ENCODE measurements around the gene NUP43. TPM values are rescaled to one million over a fixed set of nuclear protein-coding genes. Genes with fewer than 3 reads are reported as not detected.
"Not testable (repeated sequence)": the region's sequence is repeated elsewhere in the genome, so short reads cannot be mapped to it uniquely, and the experiment has no call there.

The NUP43 gene
- total RNA-seq, 1 donor from 2014 or later: 23.9 TPM

- not testable (repeated sequence) for DNase-seq
Measured at GRCh38 chr6:149749082-149749593, 2.8 kb upstream of the NUP43 start.

DNA sequence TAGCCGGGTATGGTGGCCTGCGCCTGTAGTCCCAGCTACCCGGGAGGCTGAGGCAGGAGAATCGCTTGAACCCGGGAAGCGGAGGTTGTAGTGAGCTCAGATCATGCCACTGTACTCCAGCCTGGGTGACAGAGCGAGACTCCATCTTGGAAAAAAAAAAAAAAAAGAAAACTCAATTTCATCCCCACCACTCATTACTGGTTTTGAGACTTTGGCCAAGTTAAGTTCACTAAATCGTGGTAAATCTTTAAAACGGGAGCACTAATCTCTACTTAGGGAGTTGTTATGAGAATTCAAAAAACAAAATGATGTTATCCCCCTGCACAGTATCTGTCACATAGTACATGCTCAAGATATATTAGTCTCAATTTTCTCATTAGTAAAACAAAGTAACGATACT, 1.1 kb downstream of the NUP43 start:
- not testable (repeated sequence) for DNase-seq

- DNase-seq: no peak
Measured at GRCh38 chr6:149734915-149735314, 11.4 kb downstream of the NUP43 start.

DNA sequence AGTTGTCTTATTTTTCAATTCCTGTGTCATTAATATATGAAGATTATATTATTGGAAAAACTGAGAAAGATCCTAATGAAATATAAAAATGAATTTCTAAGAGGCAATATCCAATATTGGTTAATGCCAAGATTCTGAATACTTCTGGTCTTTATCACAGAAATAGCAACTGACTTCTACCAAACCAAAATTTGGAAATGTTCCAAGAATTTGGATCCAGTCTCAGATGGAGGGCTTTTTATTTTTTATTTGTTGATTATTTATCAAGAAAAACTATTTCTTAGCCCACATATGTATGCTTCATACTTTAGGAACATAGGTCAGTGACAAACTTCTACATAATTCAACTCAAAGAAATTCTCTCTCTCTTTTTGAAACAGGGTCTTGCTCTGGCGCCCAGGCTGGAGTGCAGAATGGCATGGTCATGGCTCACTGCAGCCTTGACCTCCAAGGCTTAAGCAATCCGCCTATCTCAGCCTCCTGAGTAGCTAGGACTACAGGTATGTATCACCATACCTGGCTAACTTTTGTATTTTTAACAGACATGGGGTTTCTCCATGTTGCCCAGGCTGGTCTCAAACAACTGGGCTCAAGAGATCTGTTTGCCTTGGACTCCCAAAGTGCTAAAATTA, 13.1 kb downstream of the NUP43 start:
- DNase-seq: no peak

DNA sequence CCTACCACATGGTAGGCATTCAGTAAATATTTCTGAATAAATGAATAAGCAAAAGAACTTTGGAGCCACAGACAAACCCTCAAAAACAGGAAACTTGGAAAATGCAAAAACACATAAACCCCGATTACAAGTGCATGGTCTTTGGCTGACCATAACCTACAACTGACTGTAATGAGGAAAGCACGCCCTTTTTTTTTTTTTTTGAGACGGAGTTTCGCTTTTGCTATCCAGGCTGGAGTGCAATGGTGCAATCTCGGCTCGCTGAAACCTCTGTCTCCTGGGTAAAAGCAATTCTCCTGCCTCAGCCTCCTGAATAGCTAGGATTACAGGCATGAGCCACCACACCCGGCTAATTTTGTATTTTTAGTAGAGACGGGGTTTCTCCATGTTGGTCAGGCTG, 16.5 kb downstream of the NUP43 start:
- no peak for DNase-seq

- DNase-seq: no peak
Measured at GRCh38 chr6:149728499-149729234, 17.7 kb downstream of the NUP43 start.

DNA sequence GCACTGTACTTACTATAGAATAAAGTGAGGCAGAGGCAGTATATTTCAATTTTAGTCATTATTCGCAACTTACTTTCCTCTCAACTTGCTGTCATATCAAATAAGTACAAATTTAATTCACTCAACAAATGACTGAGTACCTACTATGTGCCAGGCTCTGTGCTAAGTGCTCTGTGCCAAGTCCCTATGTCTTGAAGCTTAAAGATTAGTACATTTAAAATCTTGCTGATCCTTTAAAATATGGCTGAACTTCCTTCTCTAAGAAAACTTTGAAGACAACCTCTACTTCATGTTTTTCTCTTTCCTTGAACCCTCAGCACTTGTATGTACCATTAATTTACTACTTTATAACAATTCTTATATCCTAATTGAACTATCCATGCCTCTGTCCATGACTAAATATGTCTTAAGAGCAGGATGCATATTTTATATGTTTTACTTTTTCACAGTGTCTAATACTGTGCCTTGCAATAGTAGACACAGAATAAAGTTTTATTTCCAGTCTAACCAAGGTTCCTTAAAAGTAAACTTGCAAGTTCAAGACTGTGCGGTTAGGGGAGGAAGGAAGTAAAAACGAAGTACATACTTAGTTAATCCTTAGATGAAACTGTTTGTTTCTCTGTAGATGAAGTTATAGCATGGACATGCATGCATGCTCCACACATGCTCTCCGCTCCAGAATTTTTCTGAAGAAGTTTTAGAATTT, 18.4 kb downstream of the NUP43 start:
- DNase-seq: no peak

- no peak for DNase-seq
Measured at GRCh38 chr6:149725785-149726184, 20.5 kb downstream of the NUP43 start.

DNA sequence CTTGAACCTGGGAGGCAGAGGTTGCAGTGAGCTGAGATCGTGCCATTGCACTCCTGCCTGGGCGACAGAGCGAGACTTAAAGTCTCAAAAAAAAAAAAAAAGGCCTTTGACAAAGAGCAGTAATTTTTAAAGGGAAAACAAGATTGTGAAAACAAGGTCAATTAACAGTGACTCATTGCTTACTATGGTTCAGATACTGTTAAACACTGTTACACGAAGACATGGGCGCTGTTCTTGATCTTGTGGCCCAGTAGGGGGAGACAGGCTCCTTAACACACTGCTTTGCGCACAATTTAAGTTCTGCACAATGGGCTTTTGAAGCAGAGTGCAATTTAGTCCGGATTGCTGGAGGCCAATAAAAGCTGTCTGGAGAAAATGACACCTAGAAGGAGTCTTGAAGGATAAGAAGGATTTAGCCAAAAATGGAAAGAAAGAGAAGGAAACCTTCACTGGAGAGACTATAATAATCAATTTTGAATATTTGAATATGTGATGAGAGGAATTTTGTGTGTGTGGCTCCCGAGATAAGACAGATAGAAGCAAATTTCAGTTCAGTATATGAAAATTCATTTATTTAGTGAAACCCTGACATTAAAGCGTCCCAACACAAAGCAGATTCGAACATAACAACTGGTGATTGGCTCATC, 22.4 kb downstream of the NUP43 start:
- no peak for DNase-seq

GRCh38 chr6:149723262-149723661, 23.1 kb downstream of the NUP43 start:
- no peak for DNase-seq

DNA sequence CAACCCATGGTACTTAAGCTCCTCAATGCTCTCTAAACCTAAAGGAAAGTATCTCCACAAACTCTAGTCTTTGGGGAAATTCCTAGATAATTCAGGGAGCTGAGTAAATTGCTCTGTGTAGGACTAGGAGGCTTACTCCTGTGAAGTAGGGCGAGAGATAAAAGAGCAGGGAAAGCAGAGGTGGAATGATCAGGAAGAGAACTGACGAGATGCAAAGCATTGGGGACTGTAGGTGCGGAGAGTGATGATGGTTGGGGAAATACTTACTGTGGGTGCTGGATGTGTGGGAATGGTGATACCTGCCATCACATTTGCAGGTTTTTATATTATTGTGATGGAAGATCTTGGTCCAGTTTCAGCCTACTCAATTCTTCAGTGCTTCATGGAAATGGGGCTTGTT, 26.8 kb downstream of the NUP43 start:
- no peak for DNase-seq

DNA sequence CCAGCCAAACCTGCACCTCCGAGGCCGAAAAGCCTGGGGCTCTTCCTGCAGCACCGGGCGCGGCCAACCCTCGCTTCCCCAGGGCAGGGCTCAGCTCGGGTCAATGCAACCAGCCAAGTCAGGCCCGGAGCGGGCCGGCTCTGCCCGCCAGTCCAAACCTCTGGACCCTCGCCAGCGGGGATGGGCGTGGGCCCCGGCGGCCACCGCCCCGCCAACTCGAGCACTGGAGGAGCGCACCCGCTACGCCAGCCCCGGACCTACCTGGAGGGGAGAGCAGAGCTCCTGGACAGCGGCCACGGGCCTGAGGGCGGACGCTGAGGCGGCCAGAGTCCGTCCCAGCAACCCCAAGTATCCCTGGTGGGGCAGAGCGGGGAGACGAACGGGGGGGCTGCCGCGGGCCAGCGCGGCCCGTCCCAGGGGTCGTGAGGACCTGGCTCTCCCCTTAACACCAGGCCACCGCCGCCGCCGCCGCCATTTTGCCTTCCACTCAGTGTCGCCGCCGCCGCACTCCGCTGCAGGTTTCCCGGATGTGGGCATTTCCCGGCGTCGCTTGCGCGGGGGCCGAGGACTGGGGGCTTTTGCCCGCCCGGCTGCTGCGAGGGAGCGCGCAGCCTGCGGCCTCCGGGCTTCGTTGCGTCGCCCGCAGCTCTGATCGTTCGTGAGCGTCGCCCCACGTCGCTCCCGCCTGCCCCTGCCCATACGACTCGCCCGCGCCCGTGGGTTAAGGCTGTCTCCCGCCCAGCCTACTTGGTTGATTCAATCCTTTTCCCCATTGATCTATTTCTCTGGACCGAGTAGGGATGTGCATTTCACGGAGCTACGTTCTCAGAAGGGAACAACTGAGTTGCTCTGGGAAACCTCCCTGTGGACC, 28.5 kb downstream of the NUP43 start, which contains the start of gene LATS1:
TSS of gene LATS1 (minus strand) at position 514 of the 871 bp plus-strand sequence. CDS start 15,975 bp downstream, outside the sequence.
- peak; percentile 87 for DNase-seq

DNA sequence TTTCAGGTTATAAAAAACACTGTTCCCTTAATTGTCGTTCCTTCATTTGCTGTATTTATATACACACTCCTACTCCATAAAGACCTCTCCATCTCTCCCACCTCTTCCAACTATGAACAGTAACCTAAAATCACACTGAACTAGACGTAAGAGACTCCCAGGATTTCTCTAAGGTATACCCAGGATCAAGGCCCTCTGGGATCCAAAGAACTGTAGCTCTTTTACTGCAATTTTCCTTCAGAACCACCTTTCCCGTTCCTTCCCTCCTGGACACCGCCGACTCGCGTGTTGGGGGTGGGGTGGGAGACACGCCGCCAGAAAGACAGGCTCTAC, 29.1 kb downstream of the NUP43 start:
- no peak for DNase-seq

- no peak for DNase-seq
Measured at GRCh38 chr6:149716181-149716963, 30.0 kb downstream of the NUP43 start.

DNA sequence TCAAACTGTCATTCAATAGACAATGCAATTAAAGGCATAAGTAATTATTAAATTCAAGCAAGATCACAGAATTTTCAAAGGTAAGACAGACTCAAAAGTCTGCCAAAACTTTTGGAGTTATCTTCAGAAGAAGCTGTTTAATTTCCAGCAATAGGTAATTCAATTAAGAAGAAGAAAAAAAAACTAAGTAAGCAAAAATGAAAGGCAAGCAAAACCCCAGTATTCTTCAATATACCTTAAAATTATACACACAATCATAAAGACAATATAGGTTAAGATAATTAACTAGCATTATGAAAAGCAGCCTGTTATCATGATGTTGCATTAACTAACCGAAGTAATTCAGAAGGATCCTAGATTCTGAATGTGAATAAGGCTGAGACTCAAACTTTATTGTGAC, 31.9 kb downstream of the NUP43 start:
- no peak for DNase-seq

DNA sequence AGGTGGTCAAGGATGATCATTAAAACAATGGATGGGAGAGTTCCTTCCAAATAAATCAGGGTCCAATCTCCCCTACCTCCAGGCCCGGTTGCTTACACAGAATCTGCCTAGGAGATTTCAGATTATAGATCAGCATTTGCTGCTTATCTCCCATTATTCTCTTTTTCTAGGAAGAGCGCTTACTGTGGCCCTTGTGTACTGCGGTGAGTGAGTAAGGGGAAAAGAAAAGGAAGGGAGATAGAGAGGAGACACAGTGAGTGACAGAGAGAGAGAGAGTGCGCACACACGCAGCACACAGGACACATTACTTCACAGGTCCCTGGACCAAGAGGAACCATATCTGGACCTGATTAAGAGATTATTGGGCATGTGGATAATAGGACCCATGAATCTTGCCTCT, 34.6 kb downstream of the NUP43 start:
- no peak for DNase-seq

GRCh38 chr6:149701714-149702113, 44.6 kb downstream of the NUP43 start:
- DNase-seq: no peak

DNA sequence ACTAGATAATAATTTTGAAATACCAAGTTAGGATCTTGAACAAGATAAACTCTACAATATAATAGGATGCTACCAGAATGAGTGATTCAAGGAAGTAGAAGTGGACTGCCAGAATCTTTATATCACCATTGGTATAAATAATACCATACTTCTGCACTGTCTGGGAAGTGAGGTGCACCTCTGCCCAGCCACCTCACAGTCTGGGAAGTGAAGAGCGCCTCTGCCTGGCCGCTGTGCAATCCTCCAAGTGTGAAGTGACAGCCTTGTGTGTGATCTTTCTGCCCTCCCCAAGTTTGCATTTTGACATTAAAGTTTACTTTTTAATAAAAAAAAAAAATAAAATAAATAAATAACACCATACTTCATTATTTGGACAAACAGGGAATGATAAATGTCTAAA, 47.2 kb downstream of the NUP43 start:
- DNase-seq: no peak

- no peak for DNase-seq
Measured at GRCh38 chr6:149698175-149698574, 48.2 kb downstream of the NUP43 start.

GRCh38 chr6:149696901-149697300, 49.4 kb downstream of the NUP43 start:
- no peak for DNase-seq

DNA sequence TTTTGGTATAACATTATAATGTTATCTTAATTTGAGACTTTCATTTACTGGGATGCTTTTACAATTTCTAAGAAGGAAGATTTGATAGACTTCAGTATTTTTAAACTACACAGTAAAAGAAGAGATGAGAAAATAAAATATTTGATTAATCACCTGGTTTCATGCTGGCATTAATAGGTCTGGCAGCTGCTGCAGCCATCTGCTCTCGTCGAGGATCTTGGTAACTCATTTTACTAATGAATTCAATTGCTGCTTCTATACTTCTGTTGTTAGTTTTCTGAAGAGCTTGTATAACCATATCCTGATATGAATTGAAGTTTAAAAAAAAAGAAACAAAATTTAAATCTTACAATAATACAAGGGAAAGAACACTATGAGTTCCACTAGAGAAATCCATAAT, 51.4 kb downstream of the NUP43 start:
- DNase-seq: no peak
